Astrocyte of the spinal cord (primary cell): ENCODE results near the gene KLF6.

Experiments
- DNase-seq: peaks from one replicate; pipeline ENCODE4 v3.0.0; 2011; ENCODE audit warnings: low read depth, low spot score
- H3K4me3 ChIP-seq: 2 replicates; pipeline ENCODE4 v1.5.1; 2011; ENCODE audit warnings: low read depth, mild to moderate bottlenecking, low read length, moderate library complexity
- in situ Hi-C: cut with HindIII; loops from 2 replicates; pipeline ENCODE4 v1.10.0; 2017; ENCODE audit warnings: low sequenced_read_pairs
- TF ChIP-seq, protein P1 (sequence below): IDR thresholded peaks from 2 replicates; pipeline ENCODE4 v1.5.1; 2012; ENCODE audit warnings: low read depth, mild to moderate bottlenecking, low read length, inconsistent platforms

KLF6 gene

DNA sequence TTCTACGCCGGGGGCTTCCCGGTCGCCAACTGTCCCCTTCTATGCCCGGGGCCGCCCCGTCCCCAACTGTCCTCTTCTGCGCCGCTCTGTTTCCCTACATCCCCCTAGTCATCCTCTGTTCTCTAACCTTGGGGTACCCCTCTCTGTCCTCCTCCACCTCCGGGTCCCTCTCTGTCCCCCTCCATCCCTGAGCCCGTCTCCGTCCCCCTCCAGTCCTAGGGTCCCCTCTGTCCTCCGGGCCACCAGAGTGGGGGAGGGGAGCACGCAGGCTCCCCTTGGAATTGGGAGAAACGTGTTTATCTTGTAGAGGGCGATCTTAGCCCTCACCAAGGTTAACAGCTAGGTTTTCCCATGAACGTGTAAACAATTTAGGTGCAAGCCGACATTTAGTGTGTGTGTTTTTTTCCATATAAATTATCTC lies 852 bp upstream of the KLF6 start:
- DNase-seq: peak; percentile 66
- in situ Hi-C loops: no loop called here
- TF ChIP-seq, protein P1, sequence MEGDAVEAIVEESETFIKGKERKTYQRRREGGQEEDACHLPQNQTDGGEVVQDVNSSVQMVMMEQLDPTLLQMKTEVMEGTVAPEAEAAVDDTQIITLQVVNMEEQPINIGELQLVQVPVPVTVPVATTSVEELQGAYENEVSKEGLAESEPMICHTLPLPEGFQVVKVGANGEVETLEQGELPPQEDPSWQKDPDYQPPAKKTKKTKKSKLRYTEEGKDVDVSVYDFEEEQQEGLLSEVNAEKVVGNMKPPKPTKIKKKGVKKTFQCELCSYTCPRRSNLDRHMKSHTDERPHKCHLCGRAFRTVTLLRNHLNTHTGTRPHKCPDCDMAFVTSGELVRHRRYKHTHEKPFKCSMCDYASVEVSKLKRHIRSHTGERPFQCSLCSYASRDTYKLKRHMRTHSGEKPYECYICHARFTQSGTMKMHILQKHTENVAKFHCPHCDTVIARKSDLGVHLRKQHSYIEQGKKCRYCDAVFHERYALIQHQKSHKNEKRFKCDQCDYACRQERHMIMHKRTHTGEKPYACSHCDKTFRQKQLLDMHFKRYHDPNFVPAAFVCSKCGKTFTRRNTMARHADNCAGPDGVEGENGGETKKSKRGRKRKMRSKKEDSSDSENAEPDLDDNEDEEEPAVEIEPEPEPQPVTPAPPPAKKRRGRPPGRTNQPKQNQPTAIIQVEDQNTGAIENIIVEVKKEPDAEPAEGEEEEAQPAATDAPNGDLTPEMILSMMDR: no peak
- H3K4me3 ChIP-seq: peak overlapping the region; percentile 60

DNA sequence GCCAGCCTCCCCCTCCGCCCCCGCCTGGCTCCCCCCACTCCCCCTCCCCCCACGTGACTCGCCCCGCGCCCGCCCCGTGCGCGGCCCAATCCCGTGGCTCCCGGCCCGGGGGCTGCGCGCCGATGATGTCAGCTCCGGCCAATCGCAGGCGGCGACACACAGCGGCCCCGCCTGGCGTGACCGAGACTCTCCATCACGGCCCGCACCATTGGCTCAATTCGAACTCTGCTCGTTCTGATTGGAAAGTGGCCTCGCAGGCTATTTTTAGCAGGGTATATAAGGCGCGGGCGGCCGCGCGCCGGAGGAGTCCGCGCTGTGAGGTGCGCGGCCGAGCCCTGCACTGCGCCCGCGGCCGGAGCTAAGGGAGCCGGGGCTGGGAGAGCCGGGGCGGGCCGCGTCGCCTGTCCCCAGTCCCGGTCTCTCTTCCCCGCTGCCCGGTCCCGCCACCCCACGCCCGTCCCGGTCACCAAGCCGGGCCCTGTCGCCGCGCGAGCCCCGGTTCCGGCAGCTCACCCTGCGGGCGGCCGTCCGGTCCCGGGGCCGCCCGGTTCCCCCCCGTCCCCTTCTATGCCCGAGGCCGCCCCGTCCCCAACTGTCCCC lies 342 bp upstream of the KLF6 start:
- peak overlapping the region; percentile 83 for H3K4me3 ChIP-seq
- peak; percentile 99 for DNase-seq
- in situ Hi-C loops: no loop called here
- TF ChIP-seq, protein P1: no peak

DNA sequence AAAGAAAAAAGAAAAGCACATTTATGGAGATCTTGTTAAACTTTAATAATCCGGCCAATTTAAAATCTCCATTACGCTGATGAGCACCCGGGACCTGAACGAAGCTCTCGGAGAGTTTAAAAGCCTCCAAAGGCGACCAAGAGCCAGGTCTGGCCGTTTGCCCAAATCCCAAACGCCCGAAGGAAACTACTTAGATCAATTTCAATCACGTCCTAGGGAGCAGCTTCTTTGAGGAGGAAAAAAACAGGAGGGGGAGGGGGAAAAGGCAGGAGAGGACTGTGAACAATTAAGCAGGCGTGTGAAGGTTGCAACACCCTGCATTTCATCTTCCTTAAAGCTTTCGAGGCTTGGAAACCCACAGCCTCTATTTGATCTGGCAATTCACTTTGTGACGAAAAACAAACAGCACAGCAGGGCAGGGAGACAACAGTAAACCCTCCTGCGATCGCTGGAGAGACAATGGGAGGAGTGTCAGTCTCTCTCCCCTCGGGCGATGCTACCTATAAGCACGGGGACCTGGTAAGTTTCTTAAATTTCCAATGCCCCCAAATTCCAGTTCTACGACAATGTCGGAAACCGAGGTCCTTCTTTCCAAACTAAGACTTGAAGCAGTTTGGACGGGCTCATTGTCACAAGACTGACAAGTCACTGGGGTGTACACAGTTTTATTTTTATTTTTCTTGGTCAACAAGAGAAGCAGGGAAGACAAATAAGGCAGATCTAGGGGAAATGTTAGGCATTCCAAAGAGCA lies 1.2 kb downstream of the KLF6 start:
- TF ChIP-seq, protein P1: no peak
- peak; percentile 69 for DNase-seq
- in situ Hi-C loops: no loop called here
- peak overlapping the region; percentile 83 for H3K4me3 ChIP-seq

DNA sequence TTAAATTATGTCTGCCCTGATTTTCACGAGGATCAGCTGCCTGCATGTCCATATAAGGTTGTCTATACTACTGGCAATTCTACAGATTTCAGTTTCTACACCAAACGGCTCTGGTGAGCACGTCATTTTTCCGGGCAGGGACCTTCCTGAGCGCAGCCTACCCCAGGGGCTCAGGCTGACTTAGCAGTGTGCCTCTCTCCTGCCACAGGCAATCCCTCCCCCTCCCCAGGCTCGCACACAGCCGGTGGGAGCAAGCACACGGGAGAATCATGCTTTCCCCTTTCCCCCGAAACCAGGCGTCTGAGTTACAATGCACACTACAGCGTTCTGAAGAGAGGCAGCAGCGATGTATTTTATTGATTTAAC lies 1.7 kb downstream of the KLF6 start:
- H3K4me3 ChIP-seq: peak overlapping the region; percentile 83
- in situ Hi-C loops: no loop called here
- TF ChIP-seq, protein P1: no peak
- no peak for DNase-seq

DNA sequence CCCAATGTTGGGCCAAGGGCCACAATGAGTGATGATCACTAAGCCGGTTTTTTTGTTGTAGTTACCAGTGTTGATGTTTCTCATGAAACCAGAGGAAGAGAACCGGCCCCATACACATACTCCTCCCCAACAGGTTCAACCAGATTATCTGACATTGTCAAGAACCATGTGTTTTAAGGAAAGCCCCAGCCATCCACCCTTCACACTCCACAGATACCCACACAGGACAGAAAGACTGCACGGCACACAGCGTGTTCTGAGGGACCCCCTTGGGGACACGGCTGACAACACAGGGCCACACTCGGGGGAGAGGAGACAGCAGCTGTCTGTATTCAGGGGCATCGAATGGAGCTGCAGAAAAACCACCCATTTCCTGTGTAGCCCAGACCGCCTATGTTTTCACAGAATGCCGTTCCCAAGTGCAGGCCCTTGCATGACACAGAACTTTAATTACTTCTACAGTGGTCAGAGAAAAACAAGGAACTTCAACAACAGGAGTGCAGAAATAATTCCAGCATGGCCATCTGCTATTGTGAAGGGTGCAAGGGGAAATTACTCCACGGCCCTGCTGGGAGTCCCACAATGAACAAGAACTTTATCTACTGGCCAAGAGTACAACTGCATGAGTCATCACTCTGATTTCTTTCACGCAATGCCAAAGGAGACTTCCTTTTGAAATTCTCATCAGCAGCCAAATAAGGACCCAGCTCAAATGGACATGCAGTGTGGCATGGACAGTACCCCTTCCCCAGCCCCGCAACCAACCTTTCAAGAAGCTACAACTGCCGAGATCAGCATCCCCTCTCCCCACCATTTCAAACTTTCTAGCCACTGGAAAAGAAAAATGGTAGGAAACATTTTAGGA lies 2.3 kb downstream of the KLF6 start:
- DNase-seq: peak; percentile 94
- in situ Hi-C loops: no loop called here
- TF ChIP-seq, protein P1: no peak
- peak overlapping the region; percentile 83 for H3K4me3 ChIP-seq

DNA sequence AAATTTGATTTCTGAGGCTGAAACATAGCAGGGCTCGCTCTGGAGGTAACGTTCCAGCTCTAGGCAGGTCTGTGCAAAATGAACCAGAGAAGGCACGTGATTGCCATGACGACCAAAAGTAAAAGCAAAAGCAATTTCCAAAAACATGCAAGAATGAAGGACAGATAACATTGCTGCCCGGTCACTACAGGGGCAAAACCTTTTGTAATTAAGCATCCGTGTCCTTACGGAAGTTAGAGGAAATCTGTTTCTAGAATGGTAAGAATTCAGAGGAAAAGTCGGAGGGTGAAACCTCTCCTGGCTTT lies 2.9 kb downstream of the KLF6 start:
- in situ Hi-C loops: no loop called here
- TF ChIP-seq, protein P1: no peak

More for the DNA sequence above, 2.9 kb downstream of the KLF6 start:
- peak overlapping the region; percentile 83 for H3K4me3 ChIP-seq
- no peak for DNase-seq
